Endothelial cell of umbilical vein (primary cell): ENCODE results near the gene CHST12. TPM values are rescaled to one million over a fixed set of nuclear protein-coding genes. Genes with fewer than 3 reads are reported as not detected.
"Not testable (repeated sequence)": the region's sequence is repeated elsewhere in the genome, so short reads cannot be mapped to it uniquely, and the experiment has no call there.

Source experiments
- BruUV-seq: library from RNA; stranded (reverse); fragments of 400-500 nt; replicated peaks from 2 replicates; lab custom pipeline; 2021; lab: Mats Ljungman, UMichigan
- CTCF ChIA-PET: fragments of 300-600, 350-600 bp; sonication (Branson Sonifier 250); formaldehyde crosslinking; loops from one replicate; lab custom pipeline; 2021; ENCODE audit warnings: antibody characterized with exemption, inconsistent platforms; lab: Charles Lee
- POLR2A ChIA-PET: fragments of 300-600, 350-600 bp; sonication (Branson Sonifier 250); formaldehyde crosslinking; loops from one replicate; lab custom pipeline; 2021; ENCODE audit warnings: antibody characterized with exemption, inconsistent platforms; lab: Charles Lee
- DNase-seq: peaks from one replicate; pipeline ENCODE4 v3.0.0-alpha.2; 2011; ENCODE audit warnings: low read depth, low spot score
- FAIRE-seq: peaks from 2 replicates; lab custom pipeline; 2011; peaks lifted over from hg19 to GRCh38; lab: Jason Lieb, UNC
- H2AFZ ChIP-seq: 2 replicates; pipeline ENCODE4 v1.6.0; 2012; ENCODE audit warnings: low read depth, low read length, control low read depth, inconsistent platforms
- H3K27ac ChIP-seq: 2 replicates; pipeline ENCODE4 v1.5.1; 2011; ENCODE audit warnings: low read depth, mild to moderate bottlenecking, control low read depth, low read length, moderate library complexity; ENCODE audit not compliant: insufficient read depth
- H3K27me3 ChIP-seq, 2 experiments: 2 replicates each; pipeline versions ENCODE4 v1.6.0 to v1.6.1; 2011; ENCODE audit warnings: low read length in 2 of 2, mixed read lengths in 1 of 2; ENCODE audit not compliant: control insufficient read depth in 2 of 2, insufficient read depth in 2 of 2
- H3K36me3 ChIP-seq, 2 experiments: 2 replicates in 1 of 2; 3 replicates in 1 of 2; pipeline ENCODE4 v1.5.1; 2011; ENCODE audit warnings: low read length in 2 of 2, mild to moderate bottlenecking in 1 of 2, moderate library complexity in 1 of 2; ENCODE audit not compliant: control insufficient read depth in 2 of 2, insufficient read depth in 2 of 2; ENCODE audit errors: extremely low read depth in 1 of 2
- H3K4me1 ChIP-seq: 3 replicates; pipeline ENCODE4 v1.5.1; 2011; ENCODE audit warnings: mild to moderate bottlenecking, low read length; ENCODE audit not compliant: control insufficient read depth, insufficient read depth; ENCODE audit errors: extremely low read depth
- H3K4me2 ChIP-seq: 2 replicates; pipeline ENCODE4 v1.6.1; 2011; ENCODE audit warnings: low read length, control low read depth, mixed read lengths; ENCODE audit not compliant: insufficient read depth
- H3K4me3 ChIP-seq, 3 experiments: fragments of 200-600 bp in 1 of 3; sonication (generic), shearing (Covaris generic) in 1 of 3; replicated peaks in 1 of 3; 2 replicates each; pipeline ENCODE4 v1.5.1; 2011 to 2016; ENCODE audit warnings: control low read depth in 3 of 3, low read length in 3 of 3, mild to moderate bottlenecking in 2 of 3, inconsistent platforms in 1 of 3, low read depth in 1 of 3, moderate library complexity in 1 of 3; ENCODE audit not compliant: insufficient read depth in 1 of 3
- H3K79me2 ChIP-seq: 2 replicates; pipeline ENCODE4 v1.6.0; 2012; ENCODE audit warnings: low read length, inconsistent platforms; ENCODE audit not compliant: control insufficient read depth, insufficient read depth
- H3K9ac ChIP-seq: replicated peaks from 2 replicates; pipeline ENCODE3; 2011; ENCODE audit warnings: low read length, control low read depth; ENCODE audit not compliant: insufficient read depth; ENCODE audit errors: extremely low read depth
- H3K9me1 ChIP-seq: replicated peaks from 3 replicates; pipeline ENCODE4 v1.6.0; 2011; ENCODE audit warnings: mild to moderate bottlenecking, low read length; ENCODE audit not compliant: control insufficient read depth, insufficient read depth; ENCODE audit errors: extremely low read depth
- H3K9me3 ChIP-seq: replicated peaks from 2 replicates; pipeline ENCODE4 v1.5.1; 2012; ENCODE audit warnings: low read length, inconsistent platforms; ENCODE audit not compliant: control insufficient read depth, insufficient read depth
- H4K20me1 ChIP-seq: replicated peaks from 2 replicates; pipeline ENCODE3; 2011; ENCODE audit warnings: mild to moderate bottlenecking, low read length; ENCODE audit not compliant: control insufficient read depth, insufficient read depth; ENCODE audit errors: extremely low read depth
- CTCF ChIP-seq, 2 donors: IDR thresholded peaks; 1 replicate in 1 of 2; 2 replicates in 1 of 2; pipeline ENCODE4 v1.5.1; 2011; ENCODE audit warnings: low read length in 2 of 2, mild to moderate bottlenecking in 2 of 2, moderate library complexity in 2 of 2, control low read depth in 1 of 2, inconsistent platforms in 1 of 2, low read depth in 1 of 2; ENCODE audit not compliant: insufficient read depth in 1 of 2; ENCODE audit errors: extremely low read depth in 1 of 2
- EZH2 ChIP-seq: IDR thresholded peaks from 2 replicates; pipeline ENCODE4 v1.6.1; 2012; ENCODE audit warnings: borderline replicate concordance, low read depth, mild to moderate bottlenecking, moderate library complexity, low read length, inconsistent platforms; ENCODE audit not compliant: severe bottlenecking
- FOS ChIP-seq: IDR thresholded peaks from 2 replicates; pipeline ENCODE4 v1.6.1; 2011; ENCODE audit warnings: mild to moderate bottlenecking, low read length, moderate library complexity, borderline replicate concordance; ENCODE audit not compliant: insufficient read depth
- GATA2 ChIP-seq: IDR thresholded peaks from 2 replicates; pipeline ENCODE4 v1.7.0; 2011; ENCODE audit warnings: low read depth, mild to moderate bottlenecking, moderate library complexity, mixed read lengths, low read length; ENCODE audit not compliant: insufficient read length, insufficient read depth
- JUN ChIP-seq: IDR thresholded peaks from 2 replicates; pipeline ENCODE4 v1.6.1; 2011; ENCODE audit warnings: borderline replicate concordance, low read depth; ENCODE audit not compliant: insufficient read length, insufficient read depth
- MAX ChIP-seq: IDR thresholded peaks from 2 replicates; pipeline ENCODE4 v1.6.1; 2011; ENCODE audit not compliant: insufficient read depth, insufficient read length
- MYC ChIP-seq: IDR thresholded peaks from one replicate; pipeline ENCODE4 v1.6.1; 2011; ENCODE audit warnings: mild to moderate bottlenecking, low read depth, low read length
- POLR2A ChIP-seq: IDR thresholded peaks from 2 replicates; pipeline ENCODE4 v1.6.1; 2012; ENCODE audit warnings: low read depth, mild to moderate bottlenecking, control low read depth, low read length
- POLR2AphosphoS5 ChIP-seq: IDR thresholded peaks from 2 replicates; pipeline ENCODE4 v1.6.1; 2012; ENCODE audit warnings: low read depth, mild to moderate bottlenecking, control low read depth, low read length, moderate library complexity; ENCODE audit not compliant: insufficient read depth
- dilution Hi-C: fragments of 300-500 bp; cut with MboI; formaldehyde crosslinking; loops from one replicate; pipeline ENCODE4 v1.15.0; 2019; ENCODE audit warnings: low sequenced_read_pairs; ENCODE audit not compliant: extremely low pct_ligation_motif_present
- intact Hi-C: fragments of 100-400 bp; cut with micrococcal nuclease; formaldehyde crosslinking; loops from one replicate; pipeline ENCODE4 v1.10.0; 2022
- polyA plus RNA-seq, 4 experiments: library from polyadenylated mRNA; depleted of rRNA in 3 of 4; stranded (reverse) in 3 of 4; unstranded in 1 of 4; fragments of >200 nt; gene quantifications; 2 replicates each; pipeline versions ENCODE4 v1.2.1 to v1.2.3, GENCODE V29; 2011 to 2012; ENCODE audit warnings: missing spikeins in 1 of 4
- total RNA-seq: library from RNA; stranded (reverse); gene quantifications from 2 replicates; pipeline ENCODE4 v1.2.3, GENCODE V29; 2021

The CHST12 gene
- total and polyA plus RNA-seq, 2 donors (not counting 3 experiments of a cell fraction or from before 2014, with no cell fraction given), result 30.2 to 52.6 TPM

- dilution Hi-C loops, result no loop called here
- Histone ChIP-seq H3K79me2 (peaks cover 2% of the 10 kb centered on the region), H3K36me3 (no peaks in the 10 kb centered on the region), H3K4me1 (peaks cover 19% of the 10 kb centered on the region), H3K9ac (no peak overlapping the region), H3K9me3 (no peaks in the 10 kb centered on the region), H3K27ac (no peak overlapping the region), H3K27me3 (no peaks in the 10 kb centered on the region), H3K4me2 (no peak overlapping the region), H2AFZ (no peak overlapping the region), H3K4me3 (no peak overlapping the region), H3K9me1 (no peaks in the 10 kb centered on the region), H4K20me1 (no peaks in the 10 kb centered on the region)
- FAIRE-seq (no peak), DNase-seq (no peak)
- POLR2A ChIA-PET, result no interaction called here
- TF ChIP-seq GATA2, result no peak
- TF ChIP-seq CTCF (IDR thresholded peaks at IDR 0.05; ENCODE audit: extremely low read depth in 1 of 2, insufficient read depth in 1 of 2, low read depth in 1 of 2, low read length in 2 of 2), result no peak
- TF ChIP-seq POLR2AphosphoS5, result no peak
- TF ChIP-seq MYC, result no peak
- no peak for TF ChIP-seq MAX
- TF ChIP-seq POLR2A, result no peak
- TF ChIP-seq EZH2, result no peak
- TF ChIP-seq JUN, result no peak
- no peak for TF ChIP-seq FOS
- intact Hi-C loops, result no loop called here
- BruUV-seq, result no TSS peak
- CTCF ChIA-PET, result interaction anchor here (1.0 kb wide), 1 partner anchor 16 kb away, joined by 3 read pairs; no protein-coding TSS in a partner anchor
Observed at GRCh38 chr7:2416650-2417049, 13.2 kb downstream of the CHST12 start.

- H3K27ac ChIP-seq, H3K9me3 ChIP-seq, H3K4me3 ChIP-seq, DNase-seq, FAIRE-seq, H3K36me3 ChIP-seq, H3K9me1 ChIP-seq, H3K4me2 ChIP-seq, H4K20me1 ChIP-seq, BruUV-seq, H3K79me2 ChIP-seq, dilution Hi-C loops, H3K27me3 ChIP-seq, H3K9ac ChIP-seq, H2AFZ ChIP-seq, intact Hi-C loops, POLR2A ChIA-PET: not testable (repeated sequence)
- CTCF ChIA-PET, result interaction anchor here (1.0 kb wide), 2 partner anchors 14 to 16 kb away, joined by 3 read pairs; no protein-coding TSS in a partner anchor
- H3K4me1 ChIP-seq, result peaks cover 13% of the 10 kb centered on the region
Observed at GRCh38 chr7:2417178-2417577, 13.8 kb downstream of the CHST12 start.
